Mesenchymal stem cell (in vitro differentiated cells and primary cell): Measurements from ENCODE around the gene RUNX2.

Experiments
- DNase-seq: peaks from one replicate; pipeline ENCODE4 v3.0.0-alpha.2; 2013
- H2AFZ ChIP-seq: one replicate; pipeline ENCODE4 v1.6.1; 2013; ENCODE audit warnings: low read depth, mild to moderate bottlenecking, control low read depth, inconsistent platforms, low read length, moderate library complexity
- H2AK5ac ChIP-seq: 2 replicates; pipeline ENCODE4 v1.6.1; 2013; ENCODE audit warnings: low read length, moderate library complexity, mild to moderate bottlenecking, inconsistent platforms; ENCODE audit not compliant: severe bottlenecking
- H2BK120ac ChIP-seq: one replicate; pipeline ENCODE4 v1.6.1; 2013; ENCODE audit warnings: low read depth, mild to moderate bottlenecking, inconsistent platforms, low read length, moderate library complexity
- H2BK12ac ChIP-seq, 2 experiments: one replicate each; pipeline ENCODE4 v1.6.1; 2013; ENCODE audit warnings: inconsistent platforms in 2 of 2, low read length in 2 of 2, mild to moderate bottlenecking in 2 of 2, moderate library complexity in 2 of 2, control low read depth in 1 of 2
- H2BK15ac ChIP-seq: one replicate; pipeline ENCODE4 v1.6.1; 2013; ENCODE audit warnings: mild to moderate bottlenecking, low read depth, inconsistent platforms; ENCODE audit not compliant: poor library complexity, severe bottlenecking
- H2BK5ac ChIP-seq: 2 replicates; pipeline ENCODE4 v1.6.1; 2013; ENCODE audit warnings: low read depth, mild to moderate bottlenecking, low read length, control low read depth, inconsistent platforms; ENCODE audit not compliant: poor library complexity, severe bottlenecking
- H3K14ac ChIP-seq, 2 experiments: one replicate each; pipeline ENCODE4 v1.6.1; 2013; ENCODE audit warnings: inconsistent platforms in 2 of 2, low read length in 2 of 2, control low read depth in 1 of 2, mild to moderate bottlenecking in 1 of 2, moderate library complexity in 1 of 2
- H3K18ac ChIP-seq, 2 experiments: one replicate each; pipeline ENCODE4 v1.6.1; 2013; ENCODE audit warnings: inconsistent platforms in 2 of 2, low read length in 2 of 2, control low read depth in 1 of 2, low read depth in 1 of 2, mild to moderate bottlenecking in 1 of 2
- H3K23ac ChIP-seq, 2 experiments: one replicate each; pipeline ENCODE4 v1.6.1; 2013; ENCODE audit warnings: inconsistent platforms in 2 of 2, low read length in 2 of 2, mild to moderate bottlenecking in 2 of 2, moderate library complexity in 2 of 2, control low read depth in 1 of 2
- H3K27ac ChIP-seq: 2 replicates; pipeline ENCODE4 v1.5.1; 2013; ENCODE audit warnings: mild to moderate bottlenecking, moderate library complexity, low read length, control low read depth, inconsistent platforms; ENCODE audit not compliant: poor library complexity, severe bottlenecking
- H3K27me3 ChIP-seq, 2 experiments: 2 replicates each; pipeline versions ENCODE4 v1.6.1 to v1.7.0; 2013; ENCODE audit warnings: low read length in 2 of 2, mild to moderate bottlenecking in 2 of 2, moderate library complexity in 2 of 2, control low read depth in 1 of 2, inconsistent platforms in 1 of 2; ENCODE audit not compliant: control insufficient read depth in 1 of 2, insufficient read depth in 1 of 2
- H3K36me3 ChIP-seq, 2 experiments: 2 replicates each; pipeline versions ENCODE4 v1.6.1 to v1.7.0; 2013; ENCODE audit warnings: low read length in 2 of 2, control low read depth in 1 of 2, inconsistent platforms in 1 of 2, low read depth in 1 of 2, mild to moderate bottlenecking in 1 of 2; ENCODE audit not compliant: insufficient read depth in 2 of 2, control insufficient read depth in 1 of 2
- H3K4ac ChIP-seq, 2 experiments: one replicate each; pipeline ENCODE4 v1.6.1; 2013; ENCODE audit warnings: inconsistent platforms in 2 of 2, low read length in 2 of 2, mild to moderate bottlenecking in 2 of 2, moderate library complexity in 2 of 2, control low read depth in 1 of 2, low read depth in 1 of 2
- H3K4me1 ChIP-seq: 2 replicates; pipeline ENCODE4 v1.6.1; 2013; ENCODE audit warnings: low read depth, low read length, control low read depth; ENCODE audit not compliant: control insufficient read depth, insufficient read depth
- H3K4me2 ChIP-seq: 2 replicates; pipeline ENCODE4 v1.6.1; 2013; ENCODE audit warnings: low read length, mild to moderate bottlenecking, inconsistent platforms; ENCODE audit not compliant: poor library complexity, severe bottlenecking
- H3K4me3 ChIP-seq, 2 experiments: 2 replicates each; pipeline versions ENCODE4 v1.5.1 to v1.7.0; 2013; ENCODE audit warnings: low read length in 2 of 2, mild to moderate bottlenecking in 2 of 2, control low read depth in 1 of 2, low read depth in 1 of 2; ENCODE audit not compliant: insufficient read depth in 1 of 2
- H3K79me1 ChIP-seq: replicated peaks from 2 replicates; pipeline ENCODE4 v1.6.1; 2013; ENCODE audit warnings: mild to moderate bottlenecking, control low read depth, low read length, inconsistent platforms; ENCODE audit not compliant: poor library complexity, severe bottlenecking
- H3K9ac ChIP-seq: 2 replicates; pipeline ENCODE4 v1.7.0; 2013; ENCODE audit warnings: mild to moderate bottlenecking, low read length, moderate library complexity
- H3K9me3 ChIP-seq: 2 replicates; pipeline ENCODE4 v1.7.0; 2013; ENCODE audit warnings: mild to moderate bottlenecking, low read length; ENCODE audit not compliant: control insufficient read depth
- H4K8ac ChIP-seq: one replicate; pipeline ENCODE4 v1.6.1; 2013; ENCODE audit warnings: inconsistent platforms, mild to moderate bottlenecking, low read length, moderate library complexity
- H4K91ac ChIP-seq: one replicate; pipeline ENCODE4 v1.6.1; 2013; ENCODE audit warnings: mild to moderate bottlenecking, low read length, inconsistent platforms
- WGBS: methylation state at CpG from one replicate; pipeline ENCODE4 v1.1.7; 2013; ENCODE audit warnings: mixed read lengths; 5-methylcytosine and 5-hydroxymethylcytosine counted together

RUNX2 gene

DNA sequence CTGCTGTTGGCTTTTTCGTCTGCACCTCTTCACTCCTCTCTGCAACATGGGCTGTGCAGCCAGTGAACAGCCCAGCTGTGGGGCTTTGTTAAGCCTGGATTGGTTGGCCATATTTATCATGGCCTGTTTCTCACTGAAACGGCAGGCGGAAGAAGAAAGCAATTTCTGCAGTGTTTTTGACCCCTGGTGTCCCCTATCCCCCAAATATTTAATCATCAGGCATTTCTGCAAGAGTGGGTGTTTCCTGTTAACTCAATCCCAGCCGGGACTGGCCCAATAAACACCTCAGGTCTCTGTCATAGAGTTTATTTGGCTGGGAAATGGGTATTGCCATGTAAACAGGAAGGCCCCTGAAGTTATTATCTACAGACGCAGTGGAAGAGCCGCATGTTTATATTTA lies 224.4 kb downstream of the RUNX2 start:
- Histone ChIP-seq H2BK5ac (no peak overlapping the region), H3K27ac (no peak overlapping the region), H2AFZ (no peak overlapping the region), H3K27me3 (no peaks in the 10 kb centered on the region), H3K36me3 (peaks cover 4 to 12% of the 10 kb centered on the region in 2 experiments), H2BK12ac (peak overlapping the region in 1 of 2 experiments; percentile 91), H3K9me3 (no peaks in the 10 kb centered on the region), H3K4me2 (no peak overlapping the region), H3K18ac (peak overlapping the region in 1 of 2 experiments; percentile 75), H2BK120ac (no peak overlapping the region), H3K4me3 (no peak overlapping the region), H2BK15ac (no peak overlapping the region), H3K9ac (no peak overlapping the region), H4K91ac (no peak overlapping the region), H3K4ac (no peak overlapping the region), H2AK5ac (no peak overlapping the region), H3K79me1 (peaks cover 23% of the 10 kb centered on the region), H3K14ac (no peak overlapping the region), H4K8ac (peak overlapping the region; percentile 0), H3K23ac (no peak overlapping the region), H3K4me1 (peaks cover 17% of the 10 kb centered on the region)
- peak; percentile 70 for DNase-seq
- 1% methylated on average over 6 of the region's 6 CpGs for WGBS

DNA sequence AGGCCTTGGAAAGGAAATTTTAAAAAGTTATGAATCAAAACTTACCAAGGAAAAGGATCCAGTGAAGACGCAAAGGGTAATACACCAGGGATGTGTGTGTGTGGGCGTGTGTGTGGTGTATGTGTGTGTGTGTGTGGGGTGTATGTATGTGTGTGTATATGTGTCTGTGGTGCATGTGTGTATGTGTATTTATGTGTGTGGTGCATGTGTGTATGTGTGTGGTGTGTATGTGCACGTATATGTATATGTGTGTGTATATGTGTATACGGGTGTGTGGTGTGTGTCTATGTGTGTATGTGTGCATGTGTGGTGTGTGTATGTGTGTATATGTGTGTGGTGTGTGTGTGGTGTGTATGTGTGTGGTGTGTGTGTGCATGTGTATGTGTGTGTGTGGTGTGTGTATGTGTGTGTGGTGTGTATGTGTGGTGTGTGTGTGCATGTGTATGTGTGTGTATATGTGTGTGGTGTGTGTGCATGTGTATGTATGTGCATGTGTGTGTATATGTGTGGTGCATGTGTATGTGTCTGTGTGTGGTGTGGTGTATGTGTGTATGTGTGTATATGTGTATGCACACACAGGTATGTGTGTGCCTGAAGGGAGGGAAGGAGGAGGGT lies 225.7 kb downstream of the RUNX2 start:
- H4K91ac ChIP-seq = peak overlapping the region; percentile 81
- H2BK120ac ChIP-seq = no peak overlapping the region
- no peak overlapping the region for H3K4me3 ChIP-seq
- peak overlapping the region; percentile 64 to 85 for H3K18ac ChIP-seq
- peak overlapping the region; percentile 24 to 57 for H3K4ac ChIP-seq
- no peak overlapping the region for H3K23ac ChIP-seq
- H3K9ac ChIP-seq = no peak overlapping the region
- H3K4me2 ChIP-seq = no peak overlapping the region
- peak overlapping the region in 1 of 2 experiments; percentile 78 for H3K14ac ChIP-seq
- peak overlapping the region; percentile 96 to 97 for H2BK12ac ChIP-seq
- no peaks in the 10 kb centered on the region for H3K27me3 ChIP-seq
- H3K79me1 ChIP-seq = peaks cover 20% of the 10 kb centered on the region
- H3K4me1 ChIP-seq = peaks cover 14% of the 10 kb centered on the region
- no peak overlapping the region for H2AFZ ChIP-seq
- peaks cover 0 to 8% of the 10 kb centered on the region in 2 experiments for H3K36me3 ChIP-seq
- peak overlapping the region; percentile 87 for H4K8ac ChIP-seq
- WGBS = 79% methylated on average over 4 of the region's 4 CpGs
- no peaks in the 10 kb centered on the region for H3K9me3 ChIP-seq
- no peak overlapping the region for H2BK15ac ChIP-seq
- DNase-seq = no peak
- no peak overlapping the region for H2AK5ac ChIP-seq
- no peak overlapping the region for H2BK5ac ChIP-seq
- H3K27ac ChIP-seq = no peak overlapping the region

DNA sequence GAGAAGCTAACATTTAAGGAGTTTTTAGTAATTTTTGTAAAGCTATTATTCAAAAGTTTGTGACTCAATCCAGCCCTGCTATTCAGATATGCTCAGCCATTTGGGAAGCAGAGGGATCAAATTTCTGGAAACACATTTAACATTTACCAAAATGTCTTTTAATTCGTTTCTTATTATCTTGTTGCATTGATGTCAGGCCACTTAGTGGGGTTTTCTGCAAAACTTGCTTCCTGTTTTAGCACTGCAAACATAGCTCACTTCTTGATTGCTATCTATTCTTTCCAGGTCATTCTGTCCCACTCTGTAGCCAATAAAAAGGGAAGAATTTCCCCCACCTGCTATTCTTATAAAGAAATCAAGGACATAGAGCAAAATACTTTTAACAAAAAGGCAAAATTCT lies 226.5 kb downstream of the RUNX2 start:
- Histone ChIP-seq H4K8ac (no peak overlapping the region), H2BK120ac (no peak overlapping the region), H2AFZ (no peak overlapping the region), H3K4ac (no peak overlapping the region), H3K14ac (no peak overlapping the region), H3K4me2 (no peak overlapping the region), H3K4me3 (no peak overlapping the region), H3K9ac (no peak overlapping the region), H4K91ac (no peak overlapping the region), H3K9me3 (no peaks in the 10 kb centered on the region), H2AK5ac (no peak overlapping the region), H2BK12ac (no peak overlapping the region), H3K23ac (no peak overlapping the region), H2BK5ac (no peak overlapping the region), H3K27me3 (no peaks in the 10 kb centered on the region), H3K4me1 (peaks cover 10% of the 10 kb centered on the region), H2BK15ac (no peak overlapping the region), H3K27ac (no peak overlapping the region), H3K79me1 (peaks cover 18% of the 10 kb centered on the region), H3K36me3 (peaks cover 0 to 7% of the 10 kb centered on the region in 2 experiments), H3K18ac (no peak overlapping the region)
- 63% methylated on average over 1 of the region's 1 CpG for WGBS
- DNase-seq = peak; percentile 10

DNA sequence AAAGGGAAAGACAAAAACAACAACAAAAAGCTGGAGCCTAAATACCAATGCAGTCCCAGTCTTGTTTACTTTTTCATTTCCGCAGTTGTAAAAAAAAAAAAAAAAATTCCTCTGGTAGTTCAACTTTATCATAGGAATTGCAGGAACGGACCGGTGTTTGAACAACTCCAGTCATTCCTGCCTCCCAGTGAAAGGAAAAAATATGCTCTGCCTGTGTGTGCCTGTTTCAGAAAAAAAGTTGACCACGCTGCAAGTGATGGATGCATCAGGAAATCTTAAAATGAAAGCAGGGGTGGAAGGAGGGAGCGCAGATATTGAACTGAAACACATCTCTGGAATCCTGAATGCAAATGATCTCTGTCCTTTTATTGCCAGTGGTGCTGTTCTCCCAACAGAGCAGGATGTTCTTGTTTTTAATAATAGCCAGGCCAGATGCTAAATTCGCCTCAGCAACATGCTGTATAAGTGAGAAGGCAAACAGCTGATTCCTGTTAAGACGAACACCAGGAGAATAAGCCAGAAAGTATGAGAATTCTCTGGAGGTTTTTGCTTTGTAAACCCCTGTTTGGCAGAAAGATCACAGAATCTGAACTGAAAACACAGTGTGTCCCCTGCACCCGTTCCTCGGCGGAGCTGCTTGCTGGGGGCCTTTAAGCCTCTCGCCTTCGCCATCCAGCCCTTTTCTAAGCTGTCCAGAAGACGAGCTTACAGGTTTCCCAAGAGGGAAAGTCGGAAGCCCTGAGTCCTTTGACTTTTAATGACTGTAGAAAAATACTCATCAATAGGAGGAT lies 228.0 kb downstream of the RUNX2 start:
- peaks cover 0 to 4% of the 10 kb centered on the region in 2 experiments for H3K36me3 ChIP-seq
- no peak overlapping the region for H2BK15ac ChIP-seq
- peak overlapping the region in 1 of 2 experiments; percentile 65 for H3K4me3 ChIP-seq
- H3K4me1 ChIP-seq = peaks cover 10% of the 10 kb centered on the region
- H4K91ac ChIP-seq = no peak overlapping the region
- peak overlapping the region; percentile 20 to 50 for H3K4ac ChIP-seq
- peak overlapping the region; percentile 23 for H3K4me2 ChIP-seq
- no peak overlapping the region for H3K14ac ChIP-seq
- no peaks in the 10 kb centered on the region for H3K9me3 ChIP-seq
- H2BK120ac ChIP-seq = peak overlapping the region; percentile 77
- peak overlapping the region; percentile 76 for H3K9ac ChIP-seq
- H2AK5ac ChIP-seq = no peak overlapping the region
- no peak overlapping the region for H2BK5ac ChIP-seq
- peaks cover 13% of the 10 kb centered on the region for H3K79me1 ChIP-seq
- H2AFZ ChIP-seq = no peak overlapping the region
- H3K27me3 ChIP-seq = no peaks in the 10 kb centered on the region
- peak overlapping the region; percentile 0 for H3K27ac ChIP-seq
- H3K23ac ChIP-seq = no peak overlapping the region
- peak overlapping the region; percentile 10 for H4K8ac ChIP-seq
- no peak overlapping the region for H2BK12ac ChIP-seq
- DNase-seq = peak; percentile 64
- WGBS = 11% methylated on average over 12 of the region's 14 CpGs
- peak overlapping the region in 1 of 2 experiments; percentile 40 for H3K18ac ChIP-seq
